ENCODE measurements around the gene ACTN4.

Gene ACTN4

DNA sequence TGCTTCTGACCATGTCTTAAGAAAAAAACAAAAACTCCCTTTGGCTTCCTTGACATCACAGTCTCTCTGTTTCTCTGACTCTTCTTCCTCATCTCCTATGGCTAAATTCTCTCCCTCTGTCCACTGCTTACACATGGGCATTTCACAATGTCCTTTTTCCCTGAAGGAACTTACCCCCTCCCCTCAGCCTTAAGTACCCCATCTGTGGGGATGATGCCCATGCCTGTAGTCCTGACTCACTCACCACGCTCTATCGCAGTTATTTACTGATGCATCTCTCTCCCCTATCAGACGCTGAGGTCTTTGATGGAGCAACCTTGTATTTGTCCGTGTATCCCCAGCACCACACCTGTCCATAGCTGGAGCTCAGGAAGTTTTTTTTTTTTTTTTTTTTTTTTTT, 32.4 kb downstream of the ACTN4 start:
- H3K4me3 ChIP-seq (ENCODE audit: low read depth, low read length), result no peak overlapping the region
- no peak for DNase-seq (ENCODE audit: low read depth)
- TF ChIP-seq, protein P1, sequence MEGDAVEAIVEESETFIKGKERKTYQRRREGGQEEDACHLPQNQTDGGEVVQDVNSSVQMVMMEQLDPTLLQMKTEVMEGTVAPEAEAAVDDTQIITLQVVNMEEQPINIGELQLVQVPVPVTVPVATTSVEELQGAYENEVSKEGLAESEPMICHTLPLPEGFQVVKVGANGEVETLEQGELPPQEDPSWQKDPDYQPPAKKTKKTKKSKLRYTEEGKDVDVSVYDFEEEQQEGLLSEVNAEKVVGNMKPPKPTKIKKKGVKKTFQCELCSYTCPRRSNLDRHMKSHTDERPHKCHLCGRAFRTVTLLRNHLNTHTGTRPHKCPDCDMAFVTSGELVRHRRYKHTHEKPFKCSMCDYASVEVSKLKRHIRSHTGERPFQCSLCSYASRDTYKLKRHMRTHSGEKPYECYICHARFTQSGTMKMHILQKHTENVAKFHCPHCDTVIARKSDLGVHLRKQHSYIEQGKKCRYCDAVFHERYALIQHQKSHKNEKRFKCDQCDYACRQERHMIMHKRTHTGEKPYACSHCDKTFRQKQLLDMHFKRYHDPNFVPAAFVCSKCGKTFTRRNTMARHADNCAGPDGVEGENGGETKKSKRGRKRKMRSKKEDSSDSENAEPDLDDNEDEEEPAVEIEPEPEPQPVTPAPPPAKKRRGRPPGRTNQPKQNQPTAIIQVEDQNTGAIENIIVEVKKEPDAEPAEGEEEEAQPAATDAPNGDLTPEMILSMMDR (conservative IDR thresholded peaks at IDR 0.05; ENCODE audit: low read depth, low read length), result no peak

DNA sequence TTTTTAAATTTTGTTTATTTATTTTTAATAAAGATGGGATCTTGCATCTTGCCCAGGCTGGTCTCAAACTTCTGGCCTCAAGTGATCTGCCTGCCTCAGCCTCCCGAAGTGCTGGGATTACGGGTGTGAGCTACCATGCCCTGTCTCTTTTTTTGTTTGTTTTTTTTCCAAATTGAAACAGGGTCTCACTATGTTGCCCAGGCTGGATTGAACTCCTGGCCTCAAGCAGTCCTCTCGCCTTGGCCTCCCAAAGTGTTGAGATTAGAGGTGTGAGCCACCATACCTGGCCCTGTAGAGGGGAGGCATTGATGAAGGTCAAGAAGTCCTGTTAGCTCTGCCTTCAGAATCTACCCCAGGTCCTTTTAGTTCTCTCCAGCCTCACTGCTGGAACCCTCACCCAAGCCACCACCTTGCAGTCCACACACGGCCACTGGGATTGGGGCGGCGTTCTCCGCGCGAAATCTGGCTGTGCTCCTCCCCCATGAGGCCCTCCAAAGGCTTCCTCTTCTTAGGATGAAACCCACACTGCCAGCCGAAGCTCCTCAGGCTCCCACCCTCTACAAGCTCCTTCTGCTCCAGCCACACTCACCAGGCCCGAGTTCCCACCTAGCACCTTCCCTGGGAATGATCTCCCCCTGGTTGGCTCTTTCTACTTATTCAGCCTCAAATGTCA, 34.9 kb downstream of the ACTN4 start:
- H3K4me3 ChIP-seq (ENCODE audit: low read depth, low read length), result no peak overlapping the region
- TF ChIP-seq, protein P1 (conservative IDR thresholded peaks at IDR 0.05; ENCODE audit: low read depth, low read length), result no peak
- DNase-seq (ENCODE audit: low read depth), result no peak

DNA sequence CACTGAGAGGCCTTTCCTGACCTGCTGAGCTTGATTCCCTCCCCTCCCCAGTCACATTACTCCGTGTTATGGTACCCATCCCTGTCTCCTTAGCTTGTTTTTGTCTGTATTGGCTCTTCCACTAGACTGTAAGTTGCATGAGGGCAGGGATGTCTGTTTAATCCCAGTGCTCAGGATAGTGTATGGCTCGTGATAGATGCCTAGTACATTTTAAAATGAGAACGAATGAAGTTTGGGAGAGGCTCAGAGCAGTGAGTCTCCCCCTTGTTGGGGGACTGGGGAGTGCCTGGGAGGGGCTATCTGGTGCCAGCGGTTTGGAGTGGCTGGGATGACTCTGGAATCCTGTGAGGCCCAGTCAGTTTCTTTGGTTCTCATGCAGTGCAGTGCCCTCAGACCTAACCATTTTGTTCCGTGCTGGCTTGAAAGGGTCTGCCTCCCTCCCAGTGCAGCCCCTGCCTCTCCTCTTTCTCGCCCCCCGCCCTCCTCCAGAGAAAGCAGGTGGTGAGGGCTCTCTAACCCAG, 35.5 kb downstream of the ACTN4 start:
- no peak for DNase-seq (ENCODE audit: low read depth)
- H3K4me3 ChIP-seq (ENCODE audit: low read depth, low read length), result no peak overlapping the region
- TF ChIP-seq, protein P1 (conservative IDR thresholded peaks at IDR 0.05; ENCODE audit: low read depth, low read length), result no peak

DNA sequence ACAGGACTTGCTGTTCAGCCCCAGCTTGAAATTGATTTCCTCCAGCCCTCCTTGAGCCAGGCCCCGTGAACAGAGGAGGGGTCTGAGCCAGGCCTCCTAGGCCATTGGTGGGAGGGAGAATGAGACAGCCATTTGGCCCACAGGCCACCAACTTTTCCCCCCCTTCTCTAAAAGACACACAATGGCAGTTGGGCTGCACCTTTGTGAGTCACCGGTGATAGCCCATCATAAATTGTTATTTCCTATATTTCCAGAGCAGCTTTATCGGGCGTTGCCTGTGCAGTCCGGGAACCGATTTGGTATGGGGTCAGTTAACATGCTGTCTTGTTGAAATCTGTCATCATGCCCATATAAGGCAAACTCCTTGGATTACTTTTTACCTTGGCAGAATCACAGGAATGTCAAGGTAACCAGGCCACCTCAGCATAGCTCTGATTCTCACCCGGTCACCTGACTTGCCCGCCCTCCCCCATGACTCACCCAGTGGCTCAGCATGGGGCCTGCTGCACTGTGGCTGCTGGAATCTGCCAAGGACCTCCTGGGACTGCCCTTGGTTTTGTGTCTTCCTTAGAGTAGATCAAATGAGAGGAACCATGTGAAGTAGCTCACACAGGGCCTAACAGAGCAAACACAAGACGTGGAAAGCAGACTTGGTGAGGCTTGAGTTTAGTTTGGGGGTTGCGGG, 36.1 kb downstream of the ACTN4 start:
- H3K4me3 ChIP-seq (ENCODE audit: low read depth, low read length), result no peak overlapping the region
- peak; percentile 95 for DNase-seq (ENCODE audit: low read depth)

DNA sequence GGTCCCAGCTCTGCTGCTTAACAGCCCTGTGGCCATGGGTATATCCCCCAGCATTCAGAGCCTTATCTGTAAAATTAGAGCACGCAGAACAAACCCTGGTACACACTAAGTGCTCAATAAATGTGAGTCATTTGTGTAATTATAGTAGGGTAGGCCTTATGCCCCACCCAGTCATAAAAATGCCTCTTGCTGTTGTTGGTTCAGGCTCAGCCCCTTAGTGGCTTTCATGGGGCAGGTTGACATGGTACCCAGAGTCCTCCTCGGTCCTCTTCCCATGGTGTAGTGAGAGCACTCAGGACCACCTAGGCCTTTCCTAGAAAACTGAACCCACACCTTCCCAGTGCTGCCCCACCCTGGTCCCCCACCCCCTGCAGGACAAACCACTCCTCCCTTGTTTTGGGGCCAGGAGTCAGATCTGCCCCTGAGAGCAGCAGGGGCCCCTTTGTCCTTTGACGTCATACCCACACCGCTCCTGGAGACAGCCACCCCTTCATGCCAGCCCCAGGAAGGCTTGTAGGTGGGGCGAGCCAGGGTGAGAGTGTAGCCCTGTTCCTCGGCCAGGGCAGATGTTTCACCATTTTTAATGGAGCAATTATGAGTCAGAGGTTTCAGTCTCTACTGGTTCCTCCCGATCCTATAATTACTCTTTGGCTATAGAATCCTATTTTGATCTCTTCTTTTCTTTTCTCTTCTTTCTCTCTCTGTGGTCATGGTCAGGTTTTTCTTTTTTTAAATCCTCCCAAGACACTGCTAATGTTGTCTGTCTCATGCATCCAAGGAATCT, 36.8 kb downstream of the ACTN4 start:
- peak; percentile 90 for DNase-seq (ENCODE audit: low read depth)
- TF ChIP-seq, protein P1 (conservative IDR thresholded peaks at IDR 0.05; ENCODE audit: low read depth, low read length), result peak; percentile 15
- no peak overlapping the region for H3K4me3 ChIP-seq (ENCODE audit: low read depth, low read length)

More for the DNA sequence above, 36.1 kb downstream of the ACTN4 start:
- TF ChIP-seq, protein P1 (conservative IDR thresholded peaks at IDR 0.05; ENCODE audit: low read depth, low read length), result no peak

DNA sequence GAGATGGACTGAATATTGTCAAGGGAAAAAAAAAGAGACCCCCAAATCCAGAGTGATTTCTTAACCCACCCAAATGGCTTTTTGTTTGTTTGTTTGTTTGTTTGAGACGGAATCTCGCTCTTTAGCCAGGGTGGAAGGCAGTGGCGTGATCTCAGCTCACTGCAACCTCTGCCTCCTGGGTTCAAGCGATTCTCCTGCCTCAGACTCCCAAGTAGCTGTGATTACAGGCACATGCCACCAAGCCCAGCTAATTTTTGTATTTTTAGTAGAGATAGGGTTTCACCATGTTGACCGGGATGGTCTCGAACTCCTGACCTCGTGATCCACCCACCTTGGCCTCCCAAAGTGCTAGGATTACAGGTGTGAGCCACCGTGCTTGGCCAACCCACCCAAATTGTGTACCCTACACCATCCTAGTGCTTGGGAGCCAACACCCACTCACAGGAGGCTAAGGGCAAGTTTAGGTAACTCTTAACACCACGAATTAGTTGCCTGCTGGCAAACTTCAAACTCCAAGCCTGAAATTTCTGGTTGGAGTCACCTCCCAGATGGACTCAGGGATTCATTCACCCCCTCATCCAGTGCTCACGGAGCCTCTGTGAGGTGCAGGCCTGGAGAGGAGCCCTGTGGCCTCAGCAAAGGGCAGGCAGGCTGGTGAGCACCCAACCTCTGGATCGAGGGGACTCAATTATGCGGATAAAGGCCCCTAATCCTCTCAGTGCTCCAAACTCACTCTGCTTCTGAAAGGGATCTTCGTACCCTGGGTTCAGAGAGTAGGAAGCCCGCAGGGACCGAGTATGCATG, 37.6 kb downstream of the ACTN4 start:
- TF ChIP-seq, protein P1 (conservative IDR thresholded peaks at IDR 0.05; ENCODE audit: low read depth, low read length), result no peak
- no peak for DNase-seq (ENCODE audit: low read depth)
- H3K4me3 ChIP-seq (ENCODE audit: low read depth, low read length), result no peak overlapping the region

Measured in choroid plexus epithelial cell (primary cell).